BLaER1 treated with 17β-estradiol and CSF1 and Interleukin-3, amounts not matched to agents 10 nM and 100 nM (cell line): ENCODE measurements around the gene SIRPA.
A peak's percentile ranks its signal among the peaks of the same experiment; 100 is the strongest.

ENCODE experiments used
- H3K27ac ChIP-seq, 11 experiments: shearing (Covaris generic); formaldehyde crosslinking; 2 replicates each; pipeline ENCODE4 v1.8.1; 2022
- H3K27me3 ChIP-seq, 11 experiments: shearing (Covaris generic); formaldehyde crosslinking; 2 replicates each; pipeline ENCODE4 v1.8.1; 2022
- H3K36me3 ChIP-seq, 11 experiments: shearing (Covaris generic); formaldehyde crosslinking; 2 replicates each; pipeline ENCODE4 v1.8.1; 2022
- H3K4me1 ChIP-seq, 10 experiments: shearing (Covaris generic); formaldehyde crosslinking; 2 replicates each; pipeline ENCODE4 v1.8.1; 2022
- H3K4me2 ChIP-seq, 11 experiments: shearing (Covaris generic); formaldehyde crosslinking; 2 replicates each; pipeline ENCODE4 v1.8.1; 2022
- H3K4me3 ChIP-seq, 10 experiments: shearing (Covaris generic); formaldehyde crosslinking; 2 replicates each; pipeline ENCODE4 v1.8.1; 2022
- H3K9ac ChIP-seq, 11 experiments: shearing (Covaris generic); formaldehyde crosslinking; 2 replicates each; pipeline ENCODE4 v1.8.1; 2022
- H3K9me3 ChIP-seq, 11 experiments: shearing (Covaris generic); formaldehyde crosslinking; replicated peaks in 1 of 11; 2 replicates each; pipeline ENCODE4 v1.8.1; 2022
- H4K20me1 ChIP-seq, 11 experiments: shearing (Covaris generic); formaldehyde crosslinking; 2 replicates each; pipeline ENCODE4 v1.8.1; 2022
- Cebpa-rat ChIP-seq, 11 experiments: shearing (Covaris generic); IDR thresholded peaks; 2 replicates each; pipeline ENCODE4 v1.8.1; 2022

Gene SIRPA

DNA sequence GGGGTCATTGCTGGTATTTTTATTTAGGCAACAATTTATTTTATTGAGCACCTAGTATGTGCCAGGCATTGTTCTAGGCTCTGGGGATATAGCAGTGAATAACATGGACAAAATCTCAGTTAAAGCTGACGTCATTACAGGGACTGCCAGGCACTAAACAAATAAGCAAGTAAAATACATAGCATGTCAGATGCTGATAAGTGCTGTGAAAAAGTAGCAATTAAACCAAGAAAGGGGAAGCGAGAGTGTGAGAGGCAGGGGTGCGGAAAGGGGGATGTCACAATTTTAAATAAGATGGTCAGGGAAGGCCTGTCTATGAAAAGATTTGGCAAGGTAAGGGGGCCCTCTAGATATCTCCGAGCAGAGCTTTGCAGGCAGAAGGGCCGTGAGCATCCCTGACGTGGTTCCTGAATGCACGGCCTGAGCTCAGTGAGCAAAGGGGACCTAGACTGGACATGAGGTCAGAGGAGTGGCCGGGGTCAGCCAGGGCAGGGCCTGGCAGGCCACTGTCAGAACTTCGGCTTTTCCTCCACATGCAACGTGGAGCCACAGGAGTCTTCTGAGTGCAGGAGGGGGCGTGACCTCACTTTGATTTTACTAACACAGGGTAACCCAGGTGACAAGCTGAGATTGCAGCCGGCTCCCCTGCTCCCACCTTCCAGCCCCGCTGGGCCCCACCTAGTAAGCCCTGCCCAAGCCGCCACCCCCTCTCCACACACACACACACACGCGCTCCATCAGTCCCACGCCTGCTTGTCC, 24.2 kb upstream of the SIRPA start:
- H3K9me3 ChIP-seq: peaks cover 0 to 10% (median 0%) of the 10 kb centered on the region in 11 experiments; a peak in 7 of 22 replicates
- H3K4me3 ChIP-seq: no peak overlapping the region
- peak overlapping the region in 10 of 11 experiments; percentile 18 to 92 (median 80); a peak in 18 of 22 replicates for H3K27ac ChIP-seq
- H4K20me1 ChIP-seq: no peaks in the 10 kb centered on the region
- H3K4me2 ChIP-seq: peak overlapping the region; percentile 48 to 92 (median 85)
- TF ChIP-seq Cebpa-rat (IDR thresholded peaks at IDR 0.05): peak in 7 of 11 experiments; percentile 40 to 79 (median 72); a peak in 10 of 22 replicates
- peak overlapping the region in 9 of 11 experiments; percentile 41 to 74 (median 58); a peak in 19 of 22 replicates for H3K9ac ChIP-seq
- H3K36me3 ChIP-seq: no peaks in the 10 kb centered on the region
- peaks cover 47 to 95% (median 88%) of the 10 kb centered on the region in 10 experiments for H3K4me1 ChIP-seq
- no peaks in the 10 kb centered on the region for H3K27me3 ChIP-seq

DNA sequence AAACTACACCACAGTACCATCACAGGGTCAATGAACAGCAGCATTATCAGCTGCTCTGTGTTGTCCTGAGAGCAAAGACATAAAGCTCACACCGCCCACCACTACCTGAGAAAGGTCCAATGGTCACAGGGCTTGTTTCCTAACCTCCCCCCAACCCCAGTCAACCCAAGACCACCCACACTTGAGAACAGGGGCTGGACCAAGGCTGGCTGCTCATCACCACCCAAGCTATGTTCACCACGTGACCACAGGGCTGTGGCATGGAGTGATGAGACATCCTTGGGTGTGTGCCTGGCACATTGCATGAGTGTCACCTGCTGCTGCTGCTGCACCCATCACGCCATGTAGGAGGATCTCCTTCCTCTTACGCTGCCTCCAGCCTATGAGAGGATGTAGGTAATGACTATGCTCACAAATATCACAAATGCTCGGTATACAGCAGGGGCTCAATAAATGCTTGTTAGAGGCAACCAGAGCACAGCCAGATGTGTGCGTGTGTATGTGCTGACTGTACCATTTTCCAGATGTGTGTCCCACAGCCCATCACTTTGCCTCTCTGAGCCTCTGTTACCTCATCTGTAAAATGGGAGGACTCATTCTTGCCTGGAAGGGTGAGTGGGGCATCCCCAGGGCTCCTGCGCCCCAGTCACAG, 23.3 kb upstream of the SIRPA start:
- no peak for TF ChIP-seq Cebpa-rat (IDR thresholded peaks at IDR 0.05)
- H3K9me3 ChIP-seq: peaks cover 0 to 10% (median 0%) of the 10 kb centered on the region in 11 experiments; a peak in 7 of 22 replicates
- peak overlapping the region in 5 of 11 experiments; percentile 21 to 74 (median 56); a peak in 7 of 22 replicates for H3K9ac ChIP-seq
- no peak overlapping the region for H3K4me3 ChIP-seq
- H3K27ac ChIP-seq: peak overlapping the region in 9 of 11 experiments; percentile 39 to 92 (median 80); a peak in 17 of 22 replicates
- H3K36me3 ChIP-seq: no peaks in the 10 kb centered on the region
- H3K27me3 ChIP-seq: no peaks in the 10 kb centered on the region
- H3K4me1 ChIP-seq: peaks cover 43 to 93% (median 82%) of the 10 kb centered on the region in 10 experiments
- H3K4me2 ChIP-seq: peak overlapping the region in 10 of 11 experiments; percentile 4 to 92 (median 86); a peak in 19 of 22 replicates
- no peaks in the 10 kb centered on the region for H4K20me1 ChIP-seq

DNA sequence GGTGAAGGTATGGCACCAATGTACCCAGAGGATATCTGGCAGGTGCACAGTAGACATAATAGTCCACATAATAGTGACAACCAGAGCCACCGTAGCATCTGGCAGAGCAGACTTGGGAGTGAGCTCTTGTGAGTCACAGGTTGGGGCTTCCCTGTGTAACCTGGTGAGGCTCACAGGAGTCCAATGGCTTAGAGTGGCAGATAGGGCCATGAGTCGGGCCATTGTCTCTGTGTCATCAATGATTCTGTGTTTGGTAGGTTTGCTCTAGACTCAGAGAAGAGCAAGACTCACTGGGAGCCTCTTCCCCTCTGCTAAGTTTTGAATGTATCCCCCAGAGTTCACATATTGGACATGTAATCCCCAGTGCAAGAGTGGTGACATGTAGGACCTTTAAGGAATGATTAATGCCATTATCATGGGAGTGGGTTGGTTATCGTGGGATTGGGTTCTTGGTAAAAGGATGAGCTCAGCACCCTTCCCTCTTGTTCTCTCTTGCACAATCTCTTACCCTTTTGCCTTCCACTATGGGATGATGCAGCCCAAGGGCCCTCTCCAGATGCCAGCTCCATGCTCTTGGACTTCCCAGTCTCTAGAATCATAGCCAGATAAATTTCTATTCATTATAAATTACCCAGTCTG, 22.6 kb upstream of the SIRPA start:
- Histone ChIP-seq H3K9ac (no peak overlapping the region), H3K36me3 (no peaks in the 10 kb centered on the region), H3K27ac (peak overlapping the region in 6 of 11 experiments; percentile 43 to 92 (median 75); a peak in 12 of 22 replicates), H3K4me1 (peaks cover 40 to 91% (median 79%) of the 10 kb centered on the region in 10 experiments), H3K4me3 (no peak overlapping the region), H3K4me2 (peak overlapping the region in 10 of 11 experiments; percentile 2 to 92 (median 85); a peak in 17 of 22 replicates), H3K9me3 (peaks cover 0 to 10% (median 0%) of the 10 kb centered on the region in 11 experiments; a peak in 7 of 22 replicates), H3K27me3 (0 out of 22 replicates have a peak, but pooled peaks cover 0 to 3% (median 0%) of the 10 kb centered on the region in 11 experiments), H4K20me1 (no peaks in the 10 kb centered on the region)
- TF ChIP-seq Cebpa-rat (IDR thresholded peaks at IDR 0.05): peak in 4 of 11 experiments; percentile 16 to 58 (median 40); a peak in 4 of 22 replicates

DNA sequence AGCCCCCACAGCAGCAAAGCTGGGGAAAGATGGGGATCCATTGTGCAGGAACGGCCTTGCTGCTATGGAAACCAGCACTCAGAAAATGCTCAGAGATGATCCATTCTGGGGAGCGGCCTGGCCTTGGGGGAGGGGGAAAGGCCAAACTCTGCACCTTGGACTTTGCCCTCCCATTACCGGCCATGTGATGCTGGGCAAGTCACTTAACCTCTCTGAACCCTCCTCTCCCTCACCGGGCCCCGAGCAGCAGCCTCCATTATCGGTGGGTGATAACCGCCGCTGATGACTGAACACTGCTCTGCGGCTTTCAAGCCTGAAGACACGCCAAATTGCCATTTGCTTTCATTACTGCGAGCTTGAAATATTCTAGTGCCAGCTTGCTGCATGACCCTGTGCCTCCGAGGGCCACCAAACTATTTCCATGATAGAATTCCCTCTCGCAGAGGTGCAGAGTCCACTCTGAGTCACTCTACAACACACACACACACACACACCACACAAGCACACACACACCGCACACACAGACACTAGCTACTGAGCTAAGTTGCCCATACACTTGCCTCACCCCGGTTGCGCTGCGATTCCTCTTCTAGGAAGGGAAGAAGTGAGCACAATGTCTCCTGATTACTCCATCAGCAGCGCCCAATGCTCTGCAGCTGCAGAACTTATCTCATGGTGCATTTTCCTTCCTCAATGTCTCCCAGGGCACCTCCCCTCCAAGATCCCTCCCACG, 20.6 kb upstream of the SIRPA start:
- Histone ChIP-seq H3K27me3 (peaks cover 0 to 4% (median 0%) of the 10 kb centered on the region in 11 experiments; a peak in 1 of 22 replicates), H3K4me3 (no peak overlapping the region), H4K20me1 (peaks cover 0 to 4% (median 0%) of the 10 kb centered on the region in 11 experiments; a peak in 1 of 22 replicates), H3K4me1 (peaks cover 25 to 76% (median 61%) of the 10 kb centered on the region in 10 experiments), H3K9ac (peak overlapping the region in 2 of 11 experiments; percentile 8 to 13; a peak in 3 of 22 replicates), H3K27ac (peak overlapping the region in 3 of 11 experiments; percentile 29 to 53 (median 49); a peak in 6 of 22 replicates), H3K36me3 (no peaks in the 10 kb centered on the region), H3K9me3 (peaks cover 0 to 10% (median 0%) of the 10 kb centered on the region in 11 experiments; a peak in 7 of 22 replicates), H3K4me2 (peak overlapping the region in 8 of 11 experiments; percentile 21 to 74 (median 46); a peak in 15 of 22 replicates)
- no peak for TF ChIP-seq Cebpa-rat (IDR thresholded peaks at IDR 0.05)

DNA sequence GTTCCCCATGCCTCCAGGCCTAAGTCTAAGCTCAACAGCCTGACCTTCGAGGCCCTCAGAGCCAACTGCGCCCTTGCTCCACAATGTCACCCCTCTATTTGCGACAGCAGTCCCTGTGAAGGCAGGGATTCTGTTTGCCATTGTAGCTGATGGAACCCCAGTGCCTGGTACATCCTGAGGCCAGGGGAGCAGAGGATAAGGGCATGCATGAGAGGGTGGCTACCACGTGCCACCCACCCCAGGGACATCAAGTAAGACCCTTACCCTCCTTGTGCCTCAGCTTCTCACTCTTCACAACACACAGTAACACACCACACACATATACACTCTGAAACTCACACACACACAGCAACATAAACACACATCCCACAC, 20.0 kb upstream of the SIRPA start:
- no peaks in the 10 kb centered on the region for H3K36me3 ChIP-seq
- no peak for TF ChIP-seq Cebpa-rat (IDR thresholded peaks at IDR 0.05)
- H3K4me1 ChIP-seq: peaks cover 20 to 70% (median 55%) of the 10 kb centered on the region in 10 experiments
- H4K20me1 ChIP-seq: peaks cover 0 to 5% (median 0%) of the 10 kb centered on the region in 11 experiments; a peak in 1 of 22 replicates
- H3K9ac ChIP-seq: peak overlapping the region in 2 of 11 experiments; percentile 13 to 24; a peak in 1 of 22 replicates
- peak overlapping the region in 4 of 11 experiments; percentile 14 to 53 (median 39); a peak in 3 of 22 replicates for H3K27ac ChIP-seq
- H3K4me2 ChIP-seq: peak overlapping the region in 8 of 11 experiments; percentile 21 to 74 (median 46); a peak in 15 of 22 replicates
- peaks cover 0 to 4% (median 0%) of the 10 kb centered on the region in 11 experiments; a peak in 1 of 22 replicates for H3K27me3 ChIP-seq
- H3K4me3 ChIP-seq: no peak overlapping the region
- H3K9me3 ChIP-seq: peaks cover 0 to 10% (median 0%) of the 10 kb centered on the region in 11 experiments; a peak in 7 of 22 replicates

DNA sequence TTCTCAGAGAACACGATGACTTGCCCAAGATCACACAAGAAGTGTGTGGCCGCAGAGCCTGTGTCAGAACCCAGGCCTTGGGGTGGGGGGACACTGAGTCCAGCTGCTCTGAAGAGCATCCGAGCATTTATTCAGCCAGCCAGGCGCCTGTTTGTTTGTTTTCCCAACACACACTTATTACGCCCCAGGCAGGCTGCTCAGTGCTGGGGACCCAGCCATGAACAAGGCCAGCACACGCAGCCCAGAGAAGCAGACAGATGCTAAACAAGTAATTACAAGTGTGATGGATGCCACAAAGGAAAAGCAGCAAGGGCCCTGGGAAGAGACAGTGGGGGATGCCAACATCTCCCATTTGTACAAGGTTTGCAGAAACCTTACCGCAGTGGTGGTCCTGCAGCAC, 19.4 kb upstream of the SIRPA start:
- Histone ChIP-seq H3K27ac (peak overlapping the region in 4 of 11 experiments; percentile 14 to 53 (median 39); a peak in 7 of 22 replicates), H3K9me3 (peaks cover 0 to 10% (median 0%) of the 10 kb centered on the region in 11 experiments; a peak in 7 of 22 replicates), H3K4me3 (no peak overlapping the region), H3K27me3 (peaks cover 0 to 6% (median 0%) of the 10 kb centered on the region in 11 experiments; a peak in 3 of 22 replicates), H3K36me3 (no peaks in the 10 kb centered on the region), H4K20me1 (peaks cover 0 to 9% (median 0%) of the 10 kb centered on the region in 11 experiments; a peak in 2 of 22 replicates), H3K4me2 (peak overlapping the region in 1 of 11 experiments; percentile 52; a peak in 2 of 22 replicates), H3K9ac (peak overlapping the region in 2 of 11 experiments; percentile 18 to 24; a peak in 1 of 22 replicates), H3K4me1 (peaks cover 14 to 66% (median 50%) of the 10 kb centered on the region in 10 experiments)
- TF ChIP-seq Cebpa-rat (IDR thresholded peaks at IDR 0.05): no peak

DNA sequence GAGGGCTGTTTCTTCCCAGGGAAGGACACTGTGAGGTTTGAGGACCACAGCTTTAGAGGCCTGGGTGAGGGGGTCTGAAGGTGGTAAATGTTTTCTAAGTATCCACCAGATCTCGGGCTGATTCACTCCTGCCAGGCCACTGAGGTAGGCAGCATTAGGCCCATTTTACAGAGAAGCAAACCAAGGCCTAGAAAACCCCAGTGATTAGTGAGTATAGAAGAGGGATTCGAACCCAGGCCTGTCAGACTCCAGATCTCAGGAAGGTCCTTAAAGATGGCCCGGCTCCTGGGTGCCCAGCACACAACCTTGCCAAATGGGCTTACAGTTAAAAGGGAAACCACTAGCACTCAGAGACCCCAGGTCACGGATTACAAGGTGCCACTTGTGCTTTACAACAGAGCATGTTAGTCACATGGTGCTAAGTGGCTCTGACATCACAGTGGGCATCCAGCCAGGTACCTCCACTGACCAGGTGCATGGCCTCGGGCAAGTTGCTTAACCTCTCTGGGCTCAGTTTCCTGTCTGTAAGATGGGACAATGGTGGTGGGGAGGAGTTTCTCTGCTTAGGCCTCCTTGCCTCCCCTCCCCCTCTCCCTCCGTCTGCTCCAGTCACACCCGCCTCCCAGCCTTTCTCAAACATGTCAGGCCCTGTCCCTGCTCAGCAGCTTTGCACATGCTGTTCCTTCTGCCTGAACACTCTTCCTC, 18.8 kb upstream of the SIRPA start:
- Histone ChIP-seq H3K4me1 (peaks cover 8 to 66% (median 46%) of the 10 kb centered on the region in 10 experiments), H3K27ac (peak overlapping the region in 3 of 11 experiments; percentile 29 to 53 (median 49); a peak in 5 of 22 replicates), H3K9ac (no peak overlapping the region; a peak in 1 of 22 replicates), H4K20me1 (peaks cover 0 to 12% (median 0%) of the 10 kb centered on the region in 11 experiments; a peak in 2 of 22 replicates), H3K9me3 (peaks cover 0 to 11% (median 0%) of the 10 kb centered on the region in 11 experiments; a peak in 7 of 22 replicates), H3K4me2 (no peak overlapping the region; a peak in 1 of 22 replicates), H3K36me3 (no peaks in the 10 kb centered on the region), H3K4me3 (no peak overlapping the region), H3K27me3 (peaks cover 0 to 12% (median 0%) of the 10 kb centered on the region in 11 experiments; a peak in 5 of 22 replicates)
- TF ChIP-seq Cebpa-rat (IDR thresholded peaks at IDR 0.05): no peak
